GM19463 (cell line): ENCODE results near the gene KANTR.
"Not testable (repeated sequence)": the region's sequence is repeated elsewhere in the genome, so short reads cannot be mapped to it uniquely, and the experiment has no call there.

Source experiments
- ATAC-seq: cut with Tn5 transposase; IDR thresholded peaks from one replicate; pipeline ENCODE4 v1.9.1; 2021; ENCODE audit warnings: mild to moderate bottlenecking, moderate library complexity; ENCODE audit not compliant: unreplicated experiment

Gene KANTR

GRCh38 chrX:53125506-53125905 lies 31.6 kb downstream of the KANTR start:
- no peak for ATAC-seq

- no peak for ATAC-seq
These were observed 32.4 kb downstream of the KANTR start for GRCh38 chrX:53126377-53126776.

GRCh38 chrX:53128097-53128749 lies 34.3 kb downstream of the KANTR start:
- ATAC-seq, result no peak

- no peak for ATAC-seq
These were observed 39.5 kb downstream of the KANTR start for GRCh38 chrX:53133400-53133799.

- no peak for ATAC-seq
These were observed 41.6 kb downstream of the KANTR start for GRCh38 chrX:53135581-53135980.

- ATAC-seq, result no peak
These were observed 59.6 kb downstream of the KANTR start for GRCh38 chrX:53153581-53153980.

GRCh38 chrX:53155512-53156206 lies 61.7 kb downstream of the KANTR start:
- no peak for ATAC-seq

GRCh38 chrX:53156207-53156596 lies 62.3 kb downstream of the KANTR start:
- ATAC-seq, result no peak

- no peak for ATAC-seq
These were observed 65.2 kb downstream of the KANTR start for GRCh38 chrX:53159184-53159583.

GRCh38 chrX:53160297-53160983 lies 66.5 kb downstream of the KANTR start:
- no peak for ATAC-seq

- no peak for ATAC-seq
These were observed 69.5 kb downstream of the KANTR start for GRCh38 chrX:53163436-53163835.

- not testable (repeated sequence) for ATAC-seq
These were observed 70.6 kb downstream of the KANTR start for GRCh38 chrX:53164566-53164965.

GRCh38 chrX:53166103-53166502 lies 72.2 kb downstream of the KANTR start:
- no peak for ATAC-seq

- no peak for ATAC-seq
These were observed 77.4 kb downstream of the KANTR start for GRCh38 chrX:53171356-53171755.
